ENCODE data around the gene RNLS.

Gene RNLS

DNA sequence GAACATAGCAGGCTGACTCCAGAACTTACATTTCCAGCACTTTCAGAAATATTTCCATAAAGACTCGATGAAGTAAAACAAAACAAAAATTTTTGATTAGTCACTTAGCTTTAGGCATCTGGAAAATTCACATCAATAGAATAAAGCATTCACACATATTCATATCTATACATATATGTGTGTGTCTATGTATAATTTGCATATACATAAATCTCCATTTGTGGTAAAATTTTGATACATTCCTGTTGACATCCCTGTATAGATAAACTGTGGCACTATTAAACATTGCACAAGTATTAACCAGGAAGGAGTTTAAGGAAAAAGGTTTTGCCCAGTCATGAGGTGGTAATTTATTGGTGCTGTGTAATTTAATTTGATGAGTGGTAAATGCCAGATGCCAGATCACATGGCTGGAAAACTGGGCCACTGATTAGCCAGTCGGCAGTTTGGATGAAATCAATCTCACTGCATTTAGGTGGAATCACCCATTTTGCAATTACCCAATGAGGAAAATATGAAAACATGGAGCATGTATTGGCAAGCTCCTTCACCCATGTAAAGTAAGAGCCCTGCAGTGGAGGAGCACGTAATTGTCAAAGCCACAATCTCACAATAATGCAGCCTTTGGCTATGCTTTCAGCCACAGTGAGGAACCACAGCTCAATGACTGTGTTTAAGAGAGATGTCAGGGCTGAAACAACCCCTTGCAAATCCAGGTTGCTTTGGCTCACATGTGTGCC, 294.6 kb downstream of the RNLS start:
- H3K9me2 ChIP-seq (replicated peaks; ENCODE audit: insufficient read depth, low read length): no peaks in the 10 kb centered on the region
- no peaks in the 10 kb centered on the region for H4K20me1 ChIP-seq (ENCODE audit: low read depth, low read length)
- no peaks in the 10 kb centered on the region for H3K79me2 ChIP-seq (ENCODE audit: insufficient read depth, low read length)
- no peaks in the 10 kb centered on the region for H3K27me3 ChIP-seq (ENCODE audit: low read length)
- no peak overlapping the region for H3K27ac ChIP-seq (ENCODE audit: low read depth, low read length)
- no peaks in the 10 kb centered on the region for H3K36me3 ChIP-seq (ENCODE audit: low read length)
- TF ChIP-seq EZH2phosphoT487 (conservative IDR thresholded peaks at IDR 0.05; ENCODE audit: low read length): no peak
- TF ChIP-seq, protein P1, sequence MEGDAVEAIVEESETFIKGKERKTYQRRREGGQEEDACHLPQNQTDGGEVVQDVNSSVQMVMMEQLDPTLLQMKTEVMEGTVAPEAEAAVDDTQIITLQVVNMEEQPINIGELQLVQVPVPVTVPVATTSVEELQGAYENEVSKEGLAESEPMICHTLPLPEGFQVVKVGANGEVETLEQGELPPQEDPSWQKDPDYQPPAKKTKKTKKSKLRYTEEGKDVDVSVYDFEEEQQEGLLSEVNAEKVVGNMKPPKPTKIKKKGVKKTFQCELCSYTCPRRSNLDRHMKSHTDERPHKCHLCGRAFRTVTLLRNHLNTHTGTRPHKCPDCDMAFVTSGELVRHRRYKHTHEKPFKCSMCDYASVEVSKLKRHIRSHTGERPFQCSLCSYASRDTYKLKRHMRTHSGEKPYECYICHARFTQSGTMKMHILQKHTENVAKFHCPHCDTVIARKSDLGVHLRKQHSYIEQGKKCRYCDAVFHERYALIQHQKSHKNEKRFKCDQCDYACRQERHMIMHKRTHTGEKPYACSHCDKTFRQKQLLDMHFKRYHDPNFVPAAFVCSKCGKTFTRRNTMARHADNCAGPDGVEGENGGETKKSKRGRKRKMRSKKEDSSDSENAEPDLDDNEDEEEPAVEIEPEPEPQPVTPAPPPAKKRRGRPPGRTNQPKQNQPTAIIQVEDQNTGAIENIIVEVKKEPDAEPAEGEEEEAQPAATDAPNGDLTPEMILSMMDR (IDR thresholded peaks at IDR 0.05; ENCODE audit: insufficient read depth, low read length, poor library complexity, severe bottlenecking): no peak
- no peaks in the 10 kb centered on the region for H3F3A ChIP-seq (ENCODE audit: insufficient read depth)
- H2AFZ ChIP-seq (ENCODE audit: low read depth, low read length, severe bottlenecking): no peak overlapping the region
- H3K4me2 ChIP-seq (ENCODE audit: low read depth, low read length, poor library complexity, severe bottlenecking): no peak overlapping the region
- H3K9me3 ChIP-seq (ENCODE audit: insufficient read depth, low read length): no peaks in the 10 kb centered on the region
- H3K4me3 ChIP-seq (ENCODE audit: insufficient read depth, low read length, poor library complexity, severe bottlenecking): no peak overlapping the region
- no peak overlapping the region for H3K9ac ChIP-seq (ENCODE audit: low read length)

DNA sequence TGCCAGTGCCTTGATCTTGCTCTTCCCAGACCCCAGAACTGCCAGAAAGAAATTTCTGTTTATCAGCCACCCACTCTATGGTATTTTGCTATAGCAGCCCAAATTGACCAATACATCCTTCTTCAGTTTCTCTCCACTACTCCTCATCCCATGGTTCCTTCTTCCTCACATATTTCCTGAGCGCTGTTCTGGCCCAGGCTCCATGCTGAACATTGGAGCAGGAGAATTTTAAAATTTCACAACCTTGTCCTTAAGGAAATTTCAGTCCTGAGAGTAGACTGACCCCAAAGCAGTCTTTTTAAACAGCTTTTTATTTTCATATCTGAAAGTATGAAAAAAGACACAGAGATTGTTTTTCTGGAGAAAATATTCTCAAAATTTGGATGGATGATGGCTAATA, 297.1 kb downstream of the RNLS start:
- no peaks in the 10 kb centered on the region for H3K79me2 ChIP-seq (ENCODE audit: insufficient read depth, low read length)
- H3K9me3 ChIP-seq (ENCODE audit: insufficient read depth, low read length): no peaks in the 10 kb centered on the region
- H3F3A ChIP-seq (ENCODE audit: insufficient read depth): no peaks in the 10 kb centered on the region
- no peak overlapping the region for H3K4me3 ChIP-seq (ENCODE audit: insufficient read depth, low read length, poor library complexity, severe bottlenecking)
- H3K36me3 ChIP-seq (ENCODE audit: low read length): no peaks in the 10 kb centered on the region
- no peak overlapping the region for H2AFZ ChIP-seq (ENCODE audit: low read depth, low read length, severe bottlenecking)
- no peaks in the 10 kb centered on the region for H3K27me3 ChIP-seq (ENCODE audit: low read length)
- no peak for TF ChIP-seq EZH2phosphoT487 (conservative IDR thresholded peaks at IDR 0.05; ENCODE audit: low read length)
- TF ChIP-seq, protein P1 (IDR thresholded peaks at IDR 0.05; ENCODE audit: insufficient read depth, low read length, poor library complexity, severe bottlenecking): no peak
- no peak overlapping the region for H3K27ac ChIP-seq (ENCODE audit: low read depth, low read length)
- no peak overlapping the region for H3K4me2 ChIP-seq (ENCODE audit: low read depth, low read length, poor library complexity, severe bottlenecking)
- H3K9me2 ChIP-seq (replicated peaks; ENCODE audit: insufficient read depth, low read length): no peaks in the 10 kb centered on the region
- H4K20me1 ChIP-seq (ENCODE audit: low read depth, low read length): no peaks in the 10 kb centered on the region
- no peak overlapping the region for H3K9ac ChIP-seq (ENCODE audit: low read length)

DNA sequence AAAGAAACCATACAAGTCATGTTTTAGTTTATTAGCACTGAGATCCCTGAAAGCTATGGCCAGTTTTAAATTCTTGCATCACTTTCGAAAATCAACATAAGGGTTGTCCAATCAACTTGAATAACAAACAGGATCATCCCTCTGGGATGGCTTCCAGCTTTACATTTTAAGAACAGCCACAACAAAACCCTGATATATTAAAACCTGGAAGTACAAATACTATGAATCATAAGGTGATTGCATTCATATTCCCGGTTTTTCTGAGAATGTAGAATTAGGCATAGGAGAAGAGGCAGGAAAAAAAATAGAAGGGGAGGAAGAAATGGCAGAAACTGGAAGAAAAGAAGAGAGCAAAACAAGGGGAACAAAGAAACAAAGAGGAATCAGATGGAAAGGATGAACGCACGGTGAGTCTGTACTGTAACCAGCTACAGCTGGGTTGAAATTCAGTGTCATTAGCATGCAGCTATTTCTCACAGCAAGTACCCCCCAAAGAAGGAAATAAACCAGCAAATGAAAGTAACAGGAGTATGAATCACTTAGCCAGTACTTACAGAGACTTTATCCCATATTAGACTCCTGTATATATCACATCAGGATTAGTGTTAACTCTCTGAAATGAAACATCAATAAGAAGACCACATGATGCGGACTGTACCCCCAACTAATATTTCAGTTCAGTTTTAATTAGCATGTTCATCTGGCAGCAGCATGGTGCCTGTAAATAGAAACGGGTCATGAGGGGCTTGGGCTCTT, 301.3 kb downstream of the RNLS start:
- Histone ChIP-seq H4K20me1 (ENCODE audit: low read depth, low read length) (no peaks in the 10 kb centered on the region), H3K27ac (ENCODE audit: low read depth, low read length) (no peak overlapping the region), H3K9me3 (ENCODE audit: insufficient read depth, low read length) (no peaks in the 10 kb centered on the region), H2AFZ (ENCODE audit: low read depth, low read length, severe bottlenecking) (no peak overlapping the region), H3F3A (ENCODE audit: insufficient read depth) (no peaks in the 10 kb centered on the region), H3K27me3 (ENCODE audit: low read length) (no peaks in the 10 kb centered on the region), H3K4me2 (ENCODE audit: low read depth, low read length, poor library complexity, severe bottlenecking) (no peak overlapping the region), H3K4me3 (ENCODE audit: insufficient read depth, low read length, poor library complexity, severe bottlenecking) (no peak overlapping the region), H3K9ac (ENCODE audit: low read length) (no peak overlapping the region), H3K79me2 (ENCODE audit: insufficient read depth, low read length) (no peaks in the 10 kb centered on the region), H3K36me3 (ENCODE audit: low read length) (no peaks in the 10 kb centered on the region), H3K9me2 (replicated peaks; ENCODE audit: insufficient read depth, low read length) (no peaks in the 10 kb centered on the region)
- TF ChIP-seq, protein P1 (IDR thresholded peaks at IDR 0.05; ENCODE audit: insufficient read depth, low read length, poor library complexity, severe bottlenecking): no peak
- TF ChIP-seq EZH2phosphoT487 (conservative IDR thresholded peaks at IDR 0.05; ENCODE audit: low read length): no peak
